Astrocyte of the cerebellum (primary cell): ENCODE data around the gene CES3.

Source experiments
- DNase-seq: peaks from one replicate; pipeline ENCODE4 v3.0.0-alpha.2; 2011; ENCODE audit warnings: low read depth
- H3K4me3 ChIP-seq: 2 replicates; pipeline ENCODE4 v1.5.1; 2011; ENCODE audit warnings: mild to moderate bottlenecking, low read depth, low read length, moderate library complexity
- CTCF ChIP-seq: IDR thresholded peaks from 2 replicates; pipeline ENCODE4 v1.5.1; 2012; ENCODE audit warnings: low read length, low read depth, moderate library complexity, mild to moderate bottlenecking; ENCODE audit errors: missing control alignments
- in situ Hi-C: cut with HindIII; loops from 2 replicates; pipeline ENCODE4 v1.10.0; 2017; ENCODE audit warnings: low sequenced_read_pairs

Gene CES3

GRCh38 chr16:66926171-66926947, 34.7 kb upstream of the CES3 start:
- no peak for DNase-seq
- TF ChIP-seq CTCF = no peak
- in situ Hi-C loops = no loop called here
- H3K4me3 ChIP-seq = no peak overlapping the region

- no peak overlapping the region for H3K4me3 ChIP-seq
- DNase-seq = peak; percentile 79
- in situ Hi-C loops = no loop called here
- TF ChIP-seq CTCF = no peak
Measured at GRCh38 chr16:66926961-66927436, 34.1 kb upstream of the CES3 start.

GRCh38 chr16:66927918-66928649, 33.0 kb upstream of the CES3 start:
- DNase-seq = no peak
- in situ Hi-C loops = no loop called here
- H3K4me3 ChIP-seq = no peak overlapping the region
- no peak for TF ChIP-seq CTCF

GRCh38 chr16:66928702-66929388, 32.2 kb upstream of the CES3 start:
- peak; percentile 46 for TF ChIP-seq CTCF
- no peak overlapping the region for H3K4me3 ChIP-seq
- DNase-seq = no peak
- in situ Hi-C loops = no loop called here

- DNase-seq = no peak
- in situ Hi-C loops = no loop called here
- no peak for TF ChIP-seq CTCF
- H3K4me3 ChIP-seq = no peak overlapping the region
Measured at GRCh38 chr16:66930189-66930588, 30.9 kb upstream of the CES3 start.

- no peak for DNase-seq
- H3K4me3 ChIP-seq = no peak overlapping the region
- in situ Hi-C loops = no loop called here
- no peak for TF ChIP-seq CTCF
Measured at GRCh38 chr16:66931665-66932064, 29.4 kb upstream of the CES3 start.
